Neural cell (in vitro differentiated cells): ENCODE data around the gene LRRFIP2.

Experiments
- EP300 ChIP-seq: fragments of 450-650 bp; conservative IDR thresholded peaks from 2 replicates; pipeline ENCODE4 v1.6.1; 2014; ENCODE audit warnings: antibody characterized with exemption, mild to moderate bottlenecking, moderate library complexity; ENCODE audit not compliant: poor library complexity, severe bottlenecking
- RAD21 ChIP-seq: fragments of 450-650 bp; conservative IDR thresholded peaks from 2 replicates; pipeline ENCODE4 v1.6.1; 2014; ENCODE audit warnings: antibody characterized with exemption, mild to moderate bottlenecking, moderate library complexity
- TF ChIP-seq, protein P1 (sequence below): fragments of 450-650 bp; IDR thresholded peaks from 2 replicates; pipeline ENCODE4 v1.5.1; 2014; ENCODE audit warnings: antibody characterized with exemption, mild to moderate bottlenecking, moderate library complexity; ENCODE audit not compliant: poor library complexity, severe bottlenecking

DNA sequence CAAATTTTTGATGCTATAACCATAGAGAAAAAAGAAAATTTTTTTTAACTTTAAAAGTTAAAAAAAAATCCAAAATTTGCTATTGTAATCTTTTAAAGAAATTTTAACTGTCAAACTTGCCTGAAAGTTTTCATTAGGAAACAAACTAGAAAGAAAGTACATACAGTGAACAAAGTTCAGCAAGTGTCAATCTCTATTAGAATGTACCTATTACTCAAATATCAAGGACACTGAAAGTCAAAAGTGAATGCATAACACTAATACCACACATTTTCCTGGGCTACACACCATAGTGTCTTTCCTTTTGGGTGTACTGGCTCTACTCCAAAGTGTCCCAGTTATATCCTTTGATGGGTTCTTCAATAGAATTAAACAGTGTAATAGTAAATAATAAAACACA lies 56.8 kb downstream of the LRRFIP2 start:
- TF ChIP-seq, protein P1, sequence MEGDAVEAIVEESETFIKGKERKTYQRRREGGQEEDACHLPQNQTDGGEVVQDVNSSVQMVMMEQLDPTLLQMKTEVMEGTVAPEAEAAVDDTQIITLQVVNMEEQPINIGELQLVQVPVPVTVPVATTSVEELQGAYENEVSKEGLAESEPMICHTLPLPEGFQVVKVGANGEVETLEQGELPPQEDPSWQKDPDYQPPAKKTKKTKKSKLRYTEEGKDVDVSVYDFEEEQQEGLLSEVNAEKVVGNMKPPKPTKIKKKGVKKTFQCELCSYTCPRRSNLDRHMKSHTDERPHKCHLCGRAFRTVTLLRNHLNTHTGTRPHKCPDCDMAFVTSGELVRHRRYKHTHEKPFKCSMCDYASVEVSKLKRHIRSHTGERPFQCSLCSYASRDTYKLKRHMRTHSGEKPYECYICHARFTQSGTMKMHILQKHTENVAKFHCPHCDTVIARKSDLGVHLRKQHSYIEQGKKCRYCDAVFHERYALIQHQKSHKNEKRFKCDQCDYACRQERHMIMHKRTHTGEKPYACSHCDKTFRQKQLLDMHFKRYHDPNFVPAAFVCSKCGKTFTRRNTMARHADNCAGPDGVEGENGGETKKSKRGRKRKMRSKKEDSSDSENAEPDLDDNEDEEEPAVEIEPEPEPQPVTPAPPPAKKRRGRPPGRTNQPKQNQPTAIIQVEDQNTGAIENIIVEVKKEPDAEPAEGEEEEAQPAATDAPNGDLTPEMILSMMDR: no peak
- TF ChIP-seq EP300 (no peak), RAD21 (no peak)
